ENCODE data around the gene SELENOM. TPM values are rescaled to one million over a fixed set of nuclear protein-coding genes. Genes with fewer than 3 reads are reported as not detected.

Gene SELENOM
- total and polyA plus RNA-seq, 2 of the 8 experiments (the other 6 are each of a cell fraction or from before 2014, with no cell fraction given), result 22.7 to 40.0 TPM

DNA sequence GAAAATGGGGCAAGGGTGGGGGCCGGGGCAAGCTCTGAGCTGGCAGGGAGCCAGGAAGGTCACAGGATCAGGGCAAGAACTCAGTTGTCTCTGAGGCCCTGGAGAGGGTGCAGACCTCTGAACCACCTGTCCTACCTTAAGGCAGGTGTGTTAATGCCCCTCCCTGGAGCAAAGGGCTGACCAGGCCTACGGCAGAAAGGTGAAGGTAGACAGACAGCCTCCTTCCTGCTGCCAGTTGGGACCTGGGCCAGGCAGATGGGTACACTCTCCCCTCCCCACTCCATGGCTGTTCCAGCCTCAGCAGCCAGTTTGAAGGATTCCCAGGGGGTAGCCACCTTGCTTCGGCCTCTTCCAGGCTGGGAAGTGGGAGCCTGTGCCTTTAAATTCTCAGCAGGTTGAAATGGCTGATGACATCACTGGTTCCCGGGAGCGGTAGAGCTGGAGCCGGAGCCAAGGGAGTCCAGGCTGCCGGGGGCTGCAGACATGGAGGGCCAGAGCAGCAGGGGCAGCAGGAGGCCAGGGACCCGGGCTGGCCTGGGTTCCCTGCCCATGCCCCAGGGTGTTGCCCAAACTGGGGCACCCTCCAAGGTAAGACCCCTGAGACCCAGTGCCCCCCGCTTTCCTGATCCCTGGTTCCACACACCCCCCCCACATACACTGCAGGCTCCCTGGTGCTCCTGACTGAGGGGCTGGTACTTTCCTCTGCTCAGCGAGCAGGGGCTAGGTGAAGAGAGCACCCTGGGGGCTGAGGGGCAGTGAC, 15.3 kb upstream of the SELENOM start, which contains the start of gene INPP5J:
Gene INPP5J, plus strand, starts transcription at position 435 of the 760 bp plus-strand sequence. Its CDS starts 49 bp downstream, at position 484.
- no peaks in the 10 kb centered on the region for H4K20me1 ChIP-seq (replicated peaks in 1 of 2; ENCODE audit: control insufficient read depth in 1 of 2, insufficient read depth in 2 of 2, low read length in 2 of 2)
- no peak for FAIRE-seq
- 34% methylated on average over 10 of the region's 10 CpGs; no CpG with 5 or more reads in 1 of the 2 experiments for WGBS, 2 experiments (ENCODE audit: extremely low coverage in 1 of 2, insufficient coverage in 1 of 2, insufficient read length in 1 of 2, insufficient replicate concordance in 2 of 2, low coverage in 1 of 2, low lambda C conversion rate in 2 of 2, missing lambda C conversion rate in 1 of 2)
- TF ChIP-seq RXRA (IDR thresholded peaks at IDR 0.05; ENCODE audit: insufficient read depth, low read depth, low read length), result no peak
- TF ChIP-seq BCL11A (IDR thresholded peaks at IDR 0.05; ENCODE audit: low read depth in 2 of 2, low read length in 2 of 2), result no peak
- TF ChIP-seq ASH2L (IDR thresholded peaks at IDR 0.05; ENCODE audit: low read length), result no peak
- no peak for TF ChIP-seq FOSL1 (IDR thresholded peaks at IDR 0.05; ENCODE audit: insufficient read depth, low read depth, low read length)
- no peak for TF ChIP-seq CHD1 (IDR thresholded peaks at IDR 0.05; ENCODE audit: low read depth, low read length)
- TF ChIP-seq POLR2AphosphoS5 (IDR thresholded peaks at IDR 0.05; ENCODE audit: low read depth, low read length), result no peak
- TF ChIP-seq SIX5 (IDR thresholded peaks at IDR 0.05; ENCODE audit: low read depth, low read length), result no peak
- TF ChIP-seq CREB1 (IDR thresholded peaks at IDR 0.05), result peak; percentile 50; the same call in 1 of the 2 replicates
- TF ChIP-seq JUN (IDR thresholded peaks at IDR 0.05; ENCODE audit: low read depth, low read length), result no peak
- no peak for TF ChIP-seq CTBP2 (IDR thresholded peaks at IDR 0.05; ENCODE audit: borderline replicate concordance, insufficient read depth, insufficient read length, low read length)

More for the DNA sequence above, 15.3 kb upstream of the SELENOM start, which contains the start of gene INPP5J:
- Histone ChIP-seq H4K91ac (replicated peaks; ENCODE audit: insufficient read length, low read length) (peak within 1 kb of the TSS; percentile 69), H2BK120ac (replicated peaks; ENCODE audit: low read depth, low read length) (no peak within 1 kb of the TSS), H3K18ac (ENCODE audit: extremely low read depth, low read length) (no peak within 1 kb of the TSS; the same call in 1 of the 2 replicates), H3K36me3 (ENCODE audit: control insufficient read depth in 2 of 4, insufficient read depth in 4 of 4, low read length in 3 of 4) (no peaks in the 10 kb centered on the region), H3K23me2 (ENCODE audit: low read depth, low read length) (no peaks in the 10 kb centered on the region; the same call in 1 of the 2 replicates), H2BK15ac (ENCODE audit: low read length) (peak within 1 kb of the TSS; percentile 98; the same call in 1 of the 2 replicates), H3K9me3 (ENCODE audit: insufficient read depth in 2 of 2, low read depth in 1 of 2, low read length in 1 of 2) (no peaks in the 10 kb centered on the region), H3K4me3 (ENCODE audit: extremely low read depth in 1 of 4, insufficient read depth in 2 of 4, low read depth in 3 of 4, low read length in 4 of 4) (peak within 1 kb of the TSS; percentile 17 to 56 (median 36)), H4K8ac (ENCODE audit: extremely low read depth, insufficient read depth, low read length) (peak within 1 kb of the TSS; percentile 87), H3K23ac (ENCODE audit: insufficient read length) (no peak within 1 kb of the TSS), H2AK5ac (ENCODE audit: low read depth, low read length) (peak within 1 kb of the TSS; percentile 75; the same call in 1 of the 2 replicates), H3K79me1 (ENCODE audit: low read depth, low read length) (no peaks in the 10 kb centered on the region), H3K79me2 (ENCODE audit: control insufficient read depth in 1 of 2, insufficient read depth in 2 of 2, low read length in 2 of 2) (no peaks in the 10 kb centered on the region), H4K5ac (ENCODE audit: insufficient read length, low read depth, low read length) (peak within 1 kb of the TSS; percentile 8), H3K27me3 (replicated peaks in 1 of 4; ENCODE audit: control insufficient read depth in 3 of 4, extremely low read depth in 1 of 4, insufficient read depth in 3 of 4, low read length in 3 of 4) (no peaks in the 10 kb centered on the region; a peak in 1 of 7 replicates), H3K4me1 (replicated peaks in 1 of 4; ENCODE audit: control insufficient read depth in 3 of 4, insufficient read depth in 4 of 4, low read length in 3 of 4) (peaks cover 0 to 23% (median 7%) of the 10 kb centered on the region in 4 experiments; a peak in 6 of 7 replicates), H3K9ac (replicated peaks in 1 of 4; ENCODE audit: extremely low read depth in 1 of 4, low read depth in 3 of 4, low read length in 3 of 4) (peak within 1 kb of the TSS in 2 of 4 experiments; percentile 13 to 25; a peak in 4 of 7 replicates), H3K27ac (ENCODE audit: low read depth, low read length) (no peak within 1 kb of the TSS), H2BK20ac (ENCODE audit: low read length) (no peak within 1 kb of the TSS), H2BK5ac (ENCODE audit: low read depth, low read length) (peak within 1 kb of the TSS; percentile 52; the same call in 1 of the 2 replicates), H3K4ac (replicated peaks; ENCODE audit: insufficient read length, low read depth, low read length) (no peak within 1 kb of the TSS), H2AFZ (ENCODE audit: low read length) (peak within 1 kb of the TSS; percentile 87), H2BK12ac (ENCODE audit: low read depth, low read length) (peak within 1 kb of the TSS; percentile 76; the same call in 1 of the 2 replicates), H3K4me2 (ENCODE audit: insufficient read depth in 1 of 2, low read depth in 2 of 2, low read length in 2 of 2) (peak within 1 kb of the TSS; percentile 51 to 72), H3K14ac (ENCODE audit: insufficient read length) (no peak within 1 kb of the TSS), H3K56ac (replicated peaks; ENCODE audit: insufficient read length, low read depth, low read length) (peak within 1 kb of the TSS; percentile 28)
- ChIA-PET POLR2A (ENCODE audit: partially characterized antibody) (interaction anchor here (0.6 to 1.8 kb wide), 4 partner anchors 13 to 38 kb away, joined by 3 to 9 read pairs (median 5); no protein-coding TSS in a partner anchor), CTCF (ENCODE audit: partially characterized antibody) (interaction anchor here (0.6 to 2.0 kb wide), 9 partner anchors 10 to 140 kb away, joined by 3 to 10 read pairs (median 3); partner anchors contain the start of gene SELENOM)
- DNase-seq (ENCODE audit: low read depth in 1 of 2, low spot score in 2 of 2), result no peak
